CD4-positive, alpha-beta T cell treated with Interleukin-2 at 100 ng/mL for 4 hours (primary cell): Measurements from ENCODE around the gene HSPBP1.
A peak's percentile ranks its signal among the peaks of the same experiment; 100 is the strongest.

ENCODE experiments used
- DNase-seq: peaks from one replicate; pipeline ENCODE4 v3.0.0-alpha.2; 2020; ENCODE audit warnings: low spot score

Gene HSPBP1

GRCh38 chr19:55212447-55212846 is 67.5 kb downstream of the HSPBP1 start:
- DNase-seq, result peak; percentile 38
